ENCODE measurements around the gene PHOX2A. TPM values are rescaled to one million over a fixed set of nuclear protein-coding genes. Genes with fewer than 3 reads are reported as not detected.

Gene PHOX2A
- total RNA-seq, 1 experiment from 2014 or later, result not detected

DNA sequence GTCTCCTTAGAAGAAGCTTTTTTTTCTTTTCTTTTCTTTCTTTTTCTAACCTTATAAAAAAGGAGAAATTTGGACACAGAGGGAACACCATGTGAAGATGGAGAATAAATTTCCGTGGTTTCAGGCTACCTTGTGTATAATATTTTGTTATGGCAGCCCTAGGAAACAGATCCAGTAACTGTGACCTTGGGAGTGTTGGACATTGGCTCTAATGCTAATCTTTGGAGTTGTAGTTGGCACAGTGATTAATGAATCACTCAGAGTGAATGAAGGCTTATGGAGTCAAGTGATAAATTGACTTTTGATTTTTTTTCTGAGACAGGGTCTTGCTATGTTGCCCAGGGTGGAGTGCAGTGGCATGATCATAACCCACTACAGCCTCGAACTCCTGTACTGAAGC is 15.5 kb upstream of the PHOX2A start:
- no peaks in the 10 kb centered on the region for H3K9me3 ChIP-seq (ENCODE audit: low read depth, low read length, poor library complexity, severe bottlenecking)
- no peak overlapping the region for H3K27ac ChIP-seq (ENCODE audit: low read depth, low read length, poor library complexity, severe bottlenecking)
- BruUV-seq (replicated peaks), result no TSS peak
- TF ChIP-seq, protein P1, sequence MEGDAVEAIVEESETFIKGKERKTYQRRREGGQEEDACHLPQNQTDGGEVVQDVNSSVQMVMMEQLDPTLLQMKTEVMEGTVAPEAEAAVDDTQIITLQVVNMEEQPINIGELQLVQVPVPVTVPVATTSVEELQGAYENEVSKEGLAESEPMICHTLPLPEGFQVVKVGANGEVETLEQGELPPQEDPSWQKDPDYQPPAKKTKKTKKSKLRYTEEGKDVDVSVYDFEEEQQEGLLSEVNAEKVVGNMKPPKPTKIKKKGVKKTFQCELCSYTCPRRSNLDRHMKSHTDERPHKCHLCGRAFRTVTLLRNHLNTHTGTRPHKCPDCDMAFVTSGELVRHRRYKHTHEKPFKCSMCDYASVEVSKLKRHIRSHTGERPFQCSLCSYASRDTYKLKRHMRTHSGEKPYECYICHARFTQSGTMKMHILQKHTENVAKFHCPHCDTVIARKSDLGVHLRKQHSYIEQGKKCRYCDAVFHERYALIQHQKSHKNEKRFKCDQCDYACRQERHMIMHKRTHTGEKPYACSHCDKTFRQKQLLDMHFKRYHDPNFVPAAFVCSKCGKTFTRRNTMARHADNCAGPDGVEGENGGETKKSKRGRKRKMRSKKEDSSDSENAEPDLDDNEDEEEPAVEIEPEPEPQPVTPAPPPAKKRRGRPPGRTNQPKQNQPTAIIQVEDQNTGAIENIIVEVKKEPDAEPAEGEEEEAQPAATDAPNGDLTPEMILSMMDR (conservative IDR thresholded peaks at IDR 0.05; ENCODE audit: low read depth, low read length), result no peak
- no peak for TF ChIP-seq EZH2 (IDR thresholded peaks at IDR 0.05; ENCODE audit: borderline replicate concordance, low read depth, low read length, poor library complexity, severe bottlenecking)
- intact Hi-C loops (cut with micrococcal nuclease; ENCODE audit: unreplicated experiment), result no loop called here
- POLR2A ChIA-PET (ENCODE audit: low non-redundant PET), result no interaction called here
- DNase-seq (ENCODE audit: low spot score), result no peak
- H3K4me1 ChIP-seq (ENCODE audit: insufficient read depth, low read length, poor library complexity, severe bottlenecking), result no peaks in the 10 kb centered on the region
- no peaks in the 10 kb centered on the region for H3K36me3 ChIP-seq (ENCODE audit: insufficient read depth, low read length, poor library complexity, severe bottlenecking)
- CTCF ChIA-PET, result no interaction called here
- peaks cover 19% of the 10 kb centered on the region for H3K27me3 ChIP-seq (replicated peaks; ENCODE audit: insufficient read depth, low read depth, low read length, poor library complexity)
- H3K4me3 ChIP-seq (ENCODE audit: low read depth, low read length, poor library complexity, severe bottlenecking), result no peak overlapping the region

DNA sequence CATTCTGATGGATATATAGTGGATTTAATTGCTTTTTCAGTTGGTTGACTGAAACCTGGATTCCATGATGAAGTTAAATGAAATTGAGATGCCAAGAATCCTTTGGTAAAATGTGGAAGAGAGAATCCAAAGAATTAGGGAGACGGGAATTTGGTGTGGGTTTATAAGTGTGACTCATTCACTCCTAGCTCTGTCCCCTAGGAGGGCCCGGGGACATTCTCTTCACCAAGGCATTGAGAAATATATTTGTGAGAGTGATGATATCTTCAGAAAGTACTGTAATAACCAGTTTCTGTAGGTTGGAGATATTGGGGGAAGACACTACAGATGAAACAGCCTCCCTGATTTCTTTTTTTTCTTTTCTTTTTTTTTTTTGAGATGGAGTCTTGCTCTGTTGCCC is 13.6 kb upstream of the PHOX2A start:
- Histone ChIP-seq H3K27ac (ENCODE audit: low read depth, low read length, poor library complexity, severe bottlenecking) (no peak overlapping the region), H3K4me3 (ENCODE audit: low read depth, low read length, poor library complexity, severe bottlenecking) (no peak overlapping the region), H3K36me3 (ENCODE audit: insufficient read depth, low read length, poor library complexity, severe bottlenecking) (no peaks in the 10 kb centered on the region), H3K27me3 (replicated peaks; ENCODE audit: insufficient read depth, low read depth, low read length, poor library complexity) (peaks cover 32% of the 10 kb centered on the region), H3K4me1 (ENCODE audit: insufficient read depth, low read length, poor library complexity, severe bottlenecking) (no peaks in the 10 kb centered on the region), H3K9me3 (ENCODE audit: low read depth, low read length, poor library complexity, severe bottlenecking) (no peaks in the 10 kb centered on the region)
- no peak for TF ChIP-seq EZH2 (IDR thresholded peaks at IDR 0.05; ENCODE audit: borderline replicate concordance, low read depth, low read length, poor library complexity, severe bottlenecking)
- TF ChIP-seq, protein P1 (conservative IDR thresholded peaks at IDR 0.05; ENCODE audit: low read depth, low read length), result no peak
- CTCF ChIA-PET, result no interaction called here
- intact Hi-C loops (cut with micrococcal nuclease; ENCODE audit: unreplicated experiment), result no loop called here
- DNase-seq (ENCODE audit: low spot score), result no peak
- POLR2A ChIA-PET (ENCODE audit: low non-redundant PET), result no interaction called here
- no TSS peak for BruUV-seq (replicated peaks)

DNA sequence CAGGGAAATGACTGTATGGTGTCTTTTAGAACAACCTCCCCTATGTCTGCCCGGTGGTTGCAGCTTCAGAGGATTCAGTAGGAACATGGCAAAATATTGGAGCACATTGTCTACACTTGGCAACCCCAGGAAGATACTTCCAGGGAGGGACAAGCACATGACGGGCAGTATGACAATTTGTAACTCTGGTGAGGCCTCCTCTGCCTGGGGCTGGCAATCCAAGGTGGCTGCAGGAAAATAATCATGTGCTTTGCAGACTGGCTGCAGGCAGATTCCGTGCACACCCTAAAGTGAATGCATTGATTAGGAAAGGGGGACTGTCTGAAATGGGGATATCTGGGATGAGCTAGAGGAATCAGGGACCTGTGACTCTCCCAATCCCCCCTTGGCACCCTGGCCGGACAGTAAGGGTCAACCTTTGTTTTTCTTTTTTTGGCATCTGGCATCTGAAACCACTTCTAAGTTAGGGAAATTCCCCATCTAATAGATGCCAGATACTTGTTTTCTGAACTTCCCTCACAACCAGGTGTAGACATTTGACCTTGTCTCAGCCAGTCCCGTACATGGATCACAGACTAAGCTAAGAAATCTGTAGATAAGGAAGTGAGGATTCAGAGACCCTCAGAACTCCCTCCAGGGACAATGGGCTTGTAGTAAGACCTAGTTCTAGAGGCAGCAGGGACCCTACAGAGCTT is 10.5 kb upstream of the PHOX2A start:
- ChIA-PET CTCF (no interaction called here), POLR2A (ENCODE audit: low non-redundant PET) (no interaction called here)
- no TSS peak for BruUV-seq (replicated peaks)
- H3K27me3 ChIP-seq (replicated peaks; ENCODE audit: insufficient read depth, low read depth, low read length, poor library complexity), result peaks cover 36% of the 10 kb centered on the region
- no peaks in the 10 kb centered on the region for H3K4me1 ChIP-seq (ENCODE audit: insufficient read depth, low read length, poor library complexity, severe bottlenecking)
- no peak overlapping the region for H3K27ac ChIP-seq (ENCODE audit: low read depth, low read length, poor library complexity, severe bottlenecking)
- H3K36me3 ChIP-seq (ENCODE audit: insufficient read depth, low read length, poor library complexity, severe bottlenecking), result no peaks in the 10 kb centered on the region
- no peak for TF ChIP-seq EZH2 (IDR thresholded peaks at IDR 0.05; ENCODE audit: borderline replicate concordance, low read depth, low read length, poor library complexity, severe bottlenecking)
- TF ChIP-seq, protein P1 (conservative IDR thresholded peaks at IDR 0.05; ENCODE audit: low read depth, low read length), result no peak
- DNase-seq (ENCODE audit: low spot score), result no peak
- no peak overlapping the region for H3K4me3 ChIP-seq (ENCODE audit: low read depth, low read length, poor library complexity, severe bottlenecking)
- H3K9me3 ChIP-seq (ENCODE audit: low read depth, low read length, poor library complexity, severe bottlenecking), result no peaks in the 10 kb centered on the region
- intact Hi-C loops (cut with micrococcal nuclease; ENCODE audit: unreplicated experiment), result no loop called here

Data from A673 (cell line).